GM12878 (cell line): ENCODE results near the gene GANC.

Experiments
- CTCF ChIP-seq, 3 experiments: IDR thresholded peaks in 2 of 3; conservative IDR thresholded peaks in 1 of 3; 2 replicates each; pipeline ENCODE4 v1.5.1; 2011; ENCODE audit warnings: low read depth in 3 of 3, low read length in 3 of 3, mild to moderate bottlenecking in 3 of 3, control low read depth in 2 of 3, moderate library complexity in 2 of 3, inconsistent platforms in 1 of 3, mixed read lengths in 1 of 3; ENCODE audit not compliant: control insufficient read depth in 2 of 3, insufficient read depth in 1 of 3; ENCODE audit errors: extremely low read depth in 1 of 3
- ELK1 ChIP-seq: IDR thresholded peaks from 2 replicates; pipeline ENCODE4 v1.6.1; 2012; ENCODE audit warnings: low read depth, low read length, improper control_type of control experiment
- USF2 ChIP-seq: IDR thresholded peaks from 2 replicates; pipeline ENCODE4 v1.6.1; 2011; ENCODE audit warnings: low read depth, low read length, improper control_type of control experiment, borderline replicate concordance

GRCh38 chr15:42233107-42233506 lies 39.9 kb upstream of the GANC start:
- no peak for TF ChIP-seq CTCF (IDR thresholded peaks at IDR 0.05 in 2 of 3, conservative IDR thresholded peaks at IDR 0.05 in 1 of 3; ENCODE audit: control insufficient read depth in 2 of 3, extremely low read depth in 1 of 3, insufficient read depth in 1 of 3, low read depth in 3 of 3, low read length in 3 of 3)
- no peak for TF ChIP-seq ELK1
- TF ChIP-seq USF2, result no peak
